ENCODE data around the gene FAF1. TPM values are rescaled to one million over a fixed set of nuclear protein-coding genes. Genes with fewer than 3 reads are reported as not detected.

The FAF1 gene
- total and polyA plus RNA-seq, 9 of the 15 experiments (the other 6 are each of a cell fraction or from before 2014, with no cell fraction given), result 48.7 to 225 (median 118) TPM

DNA sequence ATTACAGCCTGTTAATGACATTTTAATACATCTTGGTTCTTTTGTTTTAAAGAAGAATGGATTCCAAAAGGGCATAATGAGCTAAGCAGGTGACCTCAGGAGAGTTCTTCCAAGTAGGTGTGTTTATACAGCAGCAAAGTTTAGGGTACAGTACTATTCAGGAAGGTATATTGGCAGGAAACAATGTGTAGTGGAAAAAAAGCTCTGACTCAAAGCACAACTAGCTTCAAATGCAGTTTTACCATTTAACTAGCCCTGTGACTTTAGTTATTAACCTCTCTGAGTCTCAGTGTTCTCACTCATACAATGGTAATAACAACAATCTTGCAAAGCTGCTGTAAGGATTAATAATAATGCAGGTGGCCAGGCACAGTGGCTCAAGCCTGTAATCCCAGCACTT, 29.9 kb downstream of the FAF1 start:
- Histone ChIP-seq H3K36me3 (ENCODE audit: control insufficient read depth, insufficient read depth, low read length) (peaks cover 30% of the 10 kb centered on the region; the same call in 1 of the 3 replicates), H3K4me3 (no peak overlapping the region), H2AFZ (ENCODE audit: low read depth, low read length) (no peak overlapping the region), H3K4me2 (ENCODE audit: insufficient read depth, low read length) (no peak overlapping the region), H3K9me3 (replicated peaks; ENCODE audit: control insufficient read depth, insufficient read depth, low read depth, low read length) (no peaks in the 10 kb centered on the region; the same call in 1 of the 2 replicates), H3K27me3 (ENCODE audit: control insufficient read depth in 2 of 2, insufficient read depth in 2 of 2, low read length in 2 of 2) (no peaks in the 10 kb centered on the region), H3K9ac (ENCODE audit: insufficient read depth in 1 of 2, low read depth in 2 of 2, low read length in 2 of 2) (no peak overlapping the region), H3K9me1 (ENCODE audit: control insufficient read depth, insufficient read depth, low read length) (no peaks in the 10 kb centered on the region), H3K27ac (ENCODE audit: extremely low read depth, low read depth, low read length) (no peak overlapping the region), H3K79me2 (ENCODE audit: control insufficient read depth, insufficient read depth, low read length) (peaks cover 93% of the 10 kb centered on the region), H4K20me1 (replicated peaks; ENCODE audit: control insufficient read depth, insufficient read depth, low read length) (no peaks in the 10 kb centered on the region), H3K4me1 (replicated peaks in 1 of 2; ENCODE audit: control insufficient read depth in 2 of 2, insufficient read depth in 2 of 2, low read length in 2 of 2) (peaks cover 0 to 3% of the 10 kb centered on the region in 2 experiments; a peak in 1 of 5 replicates)
- no TSS peak for BruUV-seq (replicated peaks)
- TF ChIP-seq SNAPC5 (CRISPR knock-in tag; IDR thresholded peaks at IDR 0.05), result no peak
- 0 out of 2 replicates have a peak, but pooled peaks have one; percentile 29 for TF ChIP-seq HMBOX1 (IDR thresholded peaks at IDR 0.05)
- 0 out of 2 replicates have a peak, but pooled peaks have one; percentile 5 for TF ChIP-seq GTF2E2 (tag; IDR thresholded peaks at IDR 0.05)
- no peak for TF ChIP-seq ZBTB34 (CRISPR knock-in tag; IDR thresholded peaks at IDR 0.05)
- CTCF ChIA-PET (ENCODE audit: low intra/inter-chr PET ratio), result interaction anchor here (2.0 kb wide), 1 partner anchor 115 kb away, joined by 10 read pairs; no protein-coding TSS in a partner anchor
- intact Hi-C loops (cut with micrococcal nuclease) (no loop called here), in situ Hi-C loops (cut with MboI) (no loop called here)
- no peak for ATAC-seq
- no peak for FAIRE-seq
- DNase-seq (ENCODE audit: extremely low read depth in 1 of 4, low spot score in 3 of 4), result no peak
- POLR2A ChIA-PET, result interaction anchor here (0.6 to 1.6 kb wide), 10 partner anchors 10 to 305 kb away, joined by 3 to 5 read pairs (median 3); no protein-coding TSS in a partner anchor

Measured in K562 (cell line).